Cardiac muscle cell (in vitro differentiated cells and primary cell): Measurements from ENCODE around the gene AVP. TPM values are rescaled to one million over a fixed set of nuclear protein-coding genes. Genes with fewer than 3 reads are reported as not detected.

ENCODE experiments used
- DNase-seq, 2 donors: peaks; one replicate each; pipeline versions ENCODE4 v3.0.0 to v3.0.0-alpha.2; 2010 to 2017; ENCODE audit warnings: low read depth in 1 of 2, low spot score in 1 of 2
- H3K27ac ChIP-seq: fragments of 200-600 bp; sonication (generic); 2 replicates; pipeline ENCODE4 v1.5.1; 2016
- H3K27me3 ChIP-seq: fragments of 200-600 bp; sonication (generic); 2 replicates; pipeline ENCODE4 v1.6.0; 2016; ENCODE audit warnings: control low read depth
- H3K36me3 ChIP-seq: fragments of 200-600 bp; sonication (generic); 2 replicates; pipeline ENCODE4 v1.5.1; 2016; ENCODE audit warnings: control low read depth
- H3K4me1 ChIP-seq: fragments of 200-600 bp; sonication (generic); 2 replicates; pipeline ENCODE4 v1.8.1; 2017; ENCODE audit warnings: low read depth, mild to moderate bottlenecking, mixed run types
- H3K4me3 ChIP-seq: fragments of 200-600 bp; sonication (generic); 2 replicates; pipeline ENCODE4 v1.5.1; 2016; ENCODE audit warnings: mild to moderate bottlenecking
- H3K9me3 ChIP-seq: fragments of 200-600 bp; sonication (generic); 2 replicates; pipeline ENCODE4 v1.5.1; 2017; ENCODE audit warnings: low read depth, mild to moderate bottlenecking, control low read depth
- polyA plus RNA-seq: library from polyadenylated mRNA; unstranded; fragments of >200 nt; fragmentation: Nextera tagmentation; extraction: Ambion mirVana; gene quantifications from 2 replicates; pipeline ENCODE4 v1.2.1, GENCODE V29; 2016
- total RNA-seq: library from RNA; depleted of rRNA; stranded (reverse); fragments of >200 nt; gene quantifications from 2 replicates; pipeline ENCODE4 v1.2.3, GENCODE V29; 2016
- TF ChIP-seq, protein P1 (sequence below): IDR thresholded peaks from 2 replicates; pipeline ENCODE4 v1.5.1; 2012; ENCODE audit warnings: low read depth, mild to moderate bottlenecking, low read length

Gene AVP
- total and polyA plus RNA-seq, 2 experiments from 2014 or later: not detected

DNA sequence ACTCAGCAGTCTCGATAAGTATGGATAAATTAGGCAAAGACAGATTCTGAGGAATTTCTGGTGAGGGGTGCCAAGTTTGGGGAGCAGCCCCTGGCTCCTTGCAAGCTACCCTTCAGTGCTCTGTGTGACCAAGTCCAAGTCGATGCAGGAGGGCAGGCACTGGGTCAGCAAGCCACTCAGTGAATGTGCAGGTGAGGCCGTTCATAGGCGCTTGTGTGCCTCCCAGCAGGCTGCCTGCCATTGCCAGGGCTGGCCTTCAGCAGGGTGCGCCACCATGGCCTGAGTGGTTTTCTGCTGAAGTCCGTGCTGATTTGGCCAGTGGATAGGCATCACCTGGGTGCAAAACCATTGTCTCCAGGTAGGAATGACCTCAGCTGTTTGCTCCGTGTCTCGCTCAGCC is 44.4 kb downstream of the AVP start:
- TF ChIP-seq, protein P1, sequence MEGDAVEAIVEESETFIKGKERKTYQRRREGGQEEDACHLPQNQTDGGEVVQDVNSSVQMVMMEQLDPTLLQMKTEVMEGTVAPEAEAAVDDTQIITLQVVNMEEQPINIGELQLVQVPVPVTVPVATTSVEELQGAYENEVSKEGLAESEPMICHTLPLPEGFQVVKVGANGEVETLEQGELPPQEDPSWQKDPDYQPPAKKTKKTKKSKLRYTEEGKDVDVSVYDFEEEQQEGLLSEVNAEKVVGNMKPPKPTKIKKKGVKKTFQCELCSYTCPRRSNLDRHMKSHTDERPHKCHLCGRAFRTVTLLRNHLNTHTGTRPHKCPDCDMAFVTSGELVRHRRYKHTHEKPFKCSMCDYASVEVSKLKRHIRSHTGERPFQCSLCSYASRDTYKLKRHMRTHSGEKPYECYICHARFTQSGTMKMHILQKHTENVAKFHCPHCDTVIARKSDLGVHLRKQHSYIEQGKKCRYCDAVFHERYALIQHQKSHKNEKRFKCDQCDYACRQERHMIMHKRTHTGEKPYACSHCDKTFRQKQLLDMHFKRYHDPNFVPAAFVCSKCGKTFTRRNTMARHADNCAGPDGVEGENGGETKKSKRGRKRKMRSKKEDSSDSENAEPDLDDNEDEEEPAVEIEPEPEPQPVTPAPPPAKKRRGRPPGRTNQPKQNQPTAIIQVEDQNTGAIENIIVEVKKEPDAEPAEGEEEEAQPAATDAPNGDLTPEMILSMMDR: no peak
- Histone ChIP-seq H3K36me3 (peaks cover 36% of the 10 kb centered on the region), H3K27me3 (no peaks in the 10 kb centered on the region), H3K4me3 (no peak overlapping the region), H3K27ac (no peak overlapping the region), H3K4me1 (peaks cover 1% of the 10 kb centered on the region), H3K9me3 (no peaks in the 10 kb centered on the region)
- DNase-seq: no peak

DNA sequence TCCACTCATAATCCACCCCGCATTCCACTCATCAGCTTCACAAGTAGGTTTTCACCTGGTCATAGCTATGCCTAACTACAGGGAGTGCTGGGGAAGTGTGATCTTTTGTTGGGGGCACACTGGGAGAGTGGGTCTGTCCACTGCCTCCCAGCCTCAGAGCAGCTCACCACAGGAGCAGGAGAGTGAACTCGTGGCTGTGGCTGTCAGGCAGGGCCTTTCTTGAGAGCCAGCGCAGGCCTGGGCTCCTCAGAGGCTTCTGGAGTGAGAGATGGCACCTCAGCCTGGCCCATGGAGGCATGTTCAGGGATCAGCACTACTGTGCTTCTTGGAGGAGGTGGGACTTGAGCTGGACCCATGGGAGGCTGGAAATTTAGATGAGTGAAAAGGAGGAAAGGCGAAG is 45.1 kb downstream of the AVP start:
- H3K36me3 ChIP-seq: peaks cover 38% of the 10 kb centered on the region
- H3K4me1 ChIP-seq: no peaks in the 10 kb centered on the region
- H3K9me3 ChIP-seq: no peaks in the 10 kb centered on the region
- no peaks in the 10 kb centered on the region for H3K27me3 ChIP-seq
- TF ChIP-seq, protein P1: no peak
- no peak for DNase-seq
- no peak overlapping the region for H3K27ac ChIP-seq
- H3K4me3 ChIP-seq: no peak overlapping the region

DNA sequence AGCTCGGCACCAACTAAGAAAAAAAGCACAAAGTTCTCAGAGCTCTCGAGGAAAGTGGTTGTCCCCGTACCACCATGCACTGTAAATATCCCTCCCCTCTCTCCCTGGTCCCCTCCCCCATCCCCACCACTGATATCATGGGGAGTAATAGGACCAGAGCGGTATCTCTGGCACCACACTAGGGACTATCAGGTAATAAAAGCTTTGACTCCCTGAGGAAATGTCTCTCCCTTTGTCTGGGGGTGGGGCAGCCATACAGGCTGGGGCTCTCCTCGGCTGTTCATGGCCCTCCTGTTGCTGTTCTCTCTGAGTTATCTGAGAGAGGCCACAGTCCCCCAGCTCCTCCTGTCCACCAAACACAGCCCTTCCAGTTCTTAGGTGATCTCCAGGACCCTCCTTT is 46.1 kb downstream of the AVP start:
- no peaks in the 10 kb centered on the region for H3K4me1 ChIP-seq
- H3K27me3 ChIP-seq: no peaks in the 10 kb centered on the region
- DNase-seq: no peak
- H3K27ac ChIP-seq: no peak overlapping the region
- peaks cover 38% of the 10 kb centered on the region for H3K36me3 ChIP-seq
- no peak overlapping the region for H3K4me3 ChIP-seq
- no peaks in the 10 kb centered on the region for H3K9me3 ChIP-seq
- TF ChIP-seq, protein P1: no peak

DNA sequence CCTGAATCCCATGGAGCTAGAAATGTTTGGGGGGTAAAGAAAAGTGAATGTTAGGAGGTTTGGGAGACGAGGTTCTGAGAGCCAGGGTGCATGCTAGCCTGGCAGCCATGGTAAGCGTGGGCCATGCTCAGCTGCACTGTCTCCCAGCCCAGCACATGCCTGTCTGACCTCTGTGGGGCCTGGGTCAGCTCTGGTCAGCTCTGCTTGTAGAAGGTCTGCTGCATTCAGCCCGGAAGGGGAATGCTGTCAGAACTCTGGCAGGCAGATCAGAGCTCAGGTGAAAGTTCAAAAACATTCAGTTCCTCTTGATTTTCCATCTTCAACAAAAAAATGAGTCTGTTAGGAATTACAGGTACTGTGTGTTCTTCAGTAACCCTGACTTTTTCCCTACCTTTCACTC is 46.9 kb downstream of the AVP start:
- H3K36me3 ChIP-seq: peaks cover 38% of the 10 kb centered on the region
- TF ChIP-seq, protein P1: no peak
- H3K27ac ChIP-seq: no peak overlapping the region
- no peaks in the 10 kb centered on the region for H3K4me1 ChIP-seq
- no peak for DNase-seq
- H3K9me3 ChIP-seq: no peaks in the 10 kb centered on the region
- H3K27me3 ChIP-seq: no peaks in the 10 kb centered on the region
- H3K4me3 ChIP-seq: no peak overlapping the region

DNA sequence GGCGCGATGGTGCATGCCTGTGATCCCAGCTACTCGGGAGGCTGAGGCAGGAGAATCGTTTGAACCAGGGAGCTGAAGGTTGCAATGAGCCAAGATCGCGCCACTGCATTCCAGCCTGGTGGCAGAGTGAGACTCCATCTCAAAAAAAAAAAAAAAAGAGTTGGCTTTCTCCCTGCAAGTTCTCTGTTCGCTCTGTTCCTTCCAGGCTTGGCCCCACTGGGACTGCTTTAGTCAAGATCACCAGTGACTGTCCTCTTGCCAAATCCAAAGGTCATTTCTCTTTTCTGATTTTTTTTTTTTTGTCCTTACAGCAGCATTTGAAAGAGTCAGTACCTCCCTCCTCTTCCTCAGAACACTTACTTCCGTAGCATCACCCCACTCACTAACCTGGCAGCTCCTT is 51.9 kb downstream of the AVP start:
- TF ChIP-seq, protein P1: no peak
- Histone ChIP-seq H3K27me3 (no peaks in the 10 kb centered on the region), H3K9me3 (no peaks in the 10 kb centered on the region), H3K27ac (no peak overlapping the region), H3K36me3 (peaks cover 36% of the 10 kb centered on the region), H3K4me1 (no peaks in the 10 kb centered on the region), H3K4me3 (no peak overlapping the region)
- DNase-seq: no peak

Other genes starting within 250 kb of the AVP start
- 69.2 and 78.0 TPM in 2 replicates for gene PCED1A, start 244.1 kb downstream of the AVP start, total RNA-seq
- gene PCED1A, start 244.1 kb downstream of the AVP start, polyA plus RNA-seq: 45.5 and 50.6 TPM in 2 replicates
- gene VPS16, start 244.0 kb downstream of the AVP start, total RNA-seq: 49.1 and 51.5 TPM in 2 replicates
- 44.5 and 60.4 TPM in 2 replicates for gene VPS16, start 244.0 kb downstream of the AVP start, polyA plus RNA-seq
- 44.0 and 45.1 TPM in 2 replicates for gene PTPRA, start 211.2 kb downstream of the AVP start, total RNA-seq
- gene PTPRA, start 211.2 kb downstream of the AVP start, polyA plus RNA-seq: 55.6 and 69.4 TPM in 2 replicates
- gene GNRH2, start 41.1 kb downstream of the AVP start, total RNA-seq: 5.3 TPM in 1 of 2 replicates, not detected in the other
- gene GNRH2, start 41.1 kb downstream of the AVP start, polyA plus RNA-seq: 0.24 TPM in 1 of 2 replicates, not detected in the other
- gene MRPS26, start 38.7 kb downstream of the AVP start, total RNA-seq: 129 and 133 TPM in 2 replicates
- gene MRPS26, start 38.7 kb downstream of the AVP start, polyA plus RNA-seq: 159 and 164 TPM in 2 replicates
- not detected in 2 replicates for gene OXT, start 13.1 kb downstream of the AVP start, total RNA-seq
- gene OXT, start 13.1 kb downstream of the AVP start, polyA plus RNA-seq: not detected in 2 replicates
- gene FASTKD5, start 75.1 kb upstream of the AVP start, total RNA-seq: 9.5 and 14.6 TPM in 2 replicates
- gene FASTKD5, start 75.1 kb upstream of the AVP start, polyA plus RNA-seq: 12.3 and 21.4 TPM in 2 replicates
- gene UBOX5, start 75.1 kb upstream of the AVP start, total RNA-seq: 7.7 and 11.0 TPM in 2 replicates
- gene UBOX5, start 75.1 kb upstream of the AVP start, polyA plus RNA-seq: 8.0 and 12.1 TPM in 2 replicates
- gene LZTS3, start 88.8 kb upstream of the AVP start, total RNA-seq: 20.5 and 30.9 TPM in 2 replicates
- 14.5 and 15.7 TPM in 2 replicates for gene LZTS3, start 88.8 kb upstream of the AVP start, polyA plus RNA-seq
- gene DDRGK1, start 120.0 kb upstream of the AVP start, total RNA-seq: 57.6 and 107 TPM in 2 replicates
- gene DDRGK1, start 120.0 kb upstream of the AVP start, polyA plus RNA-seq: 48.1 and 81.6 TPM in 2 replicates
- 33.8 and 56.5 TPM in 2 replicates for gene ITPA, start 124.8 kb upstream of the AVP start, total RNA-seq
- 54.5 and 74.1 TPM in 2 replicates for gene ITPA, start 124.8 kb upstream of the AVP start, polyA plus RNA-seq
- gene SLC4A11, start 154.5 kb upstream of the AVP start, total RNA-seq: 0.11 and 0.12 TPM in 2 replicates
- 0.54 TPM in 1 of 2 replicates, not detected in the other for gene SLC4A11, start 154.5 kb upstream of the AVP start, polyA plus RNA-seq